K562 (cell line): ENCODE measurements around the gene UNC5B. TPM values are rescaled to one million over a fixed set of nuclear protein-coding genes. Genes with fewer than 3 reads are reported as not detected.

Experiments used
- ATF7 ChIP-seq: fragments of 450-650 bp; IDR thresholded peaks from 2 replicates; pipeline ENCODE4 v1.7.1; 2014; ENCODE audit warnings: mild to moderate bottlenecking, moderate library complexity
- CTCFL ChIP-seq: IDR thresholded peaks from 2 replicates; pipeline ENCODE4 v1.6.1; 2011; ENCODE audit warnings: borderline replicate concordance, low read depth, mild to moderate bottlenecking, moderate library complexity, low read length; ENCODE audit not compliant: insufficient read depth, poor library complexity, severe bottlenecking
- ELF4 ChIP-seq: fragments of 450-650 bp; formaldehyde crosslinking; IDR thresholded peaks from 2 replicates; pipeline ENCODE4 v1.4.0; 2022; ENCODE audit warnings: missing genetic modification characterization
- KLF16 ChIP-seq: IDR thresholded peaks from 2 replicates; pipeline ENCODE4 v1.6.1; 2016; ENCODE audit warnings: antibody characterized with exemption
- REST ChIP-seq, 2 experiments: fragments of 450-650 bp; formaldehyde crosslinking in 1 of 2; IDR thresholded peaks; 2 replicates each; pipeline versions ENCODE4 v1.4.0 to v1.6.1; 2014 to 2020; ENCODE audit warnings: mild to moderate bottlenecking in 2 of 2, borderline replicate concordance in 1 of 2, low read depth in 1 of 2
- ZKSCAN3 ChIP-seq: fragments of 250-450 bp; sonication (Bioruptor Pico); IDR thresholded peaks from 2 replicates; pipeline ENCODE4 v1.4.0; 2020
- polyA plus RNA-seq, 8 experiments: library from polyadenylated mRNA; depleted of rRNA in 4 of 8; stranded (reverse) in 5 of 8; unstranded in 3 of 8; fragments of >200 nt; fragmentation: Nextera tagmentation in 2 of 8; fragmentation: Illumina TruSeq in 1 of 8; extraction: Ambion mirVana in 2 of 8; extraction: Trizol in 1 of 8; gene quantifications; 2 replicates each; pipeline versions ENCODE4 v1.2.1 to v1.2.3, GENCODE V29; 2011 to 2014; ENCODE audit warnings: inconsistent platforms in 1 of 8, missing spikeins in 1 of 8
- total RNA-seq, 7 experiments: library from RNA; depleted of rRNA in 6 of 7; stranded (reverse); fragments of >200 nt in 6 of 7; fragmentation: Illumina TruSeq in 2 of 7; extraction: Trizol in 2 of 7; gene quantifications; 2 replicates each; pipeline versions ENCODE4 v1.2.1 to v1.2.3, GENCODE V29; 2011 to 2021; ENCODE audit warnings: low replicate concordance in 1 of 7
- TF ChIP-seq, protein P1 (sequence below), 3 experiments: IDR thresholded peaks in 2 of 3; conservative IDR thresholded peaks in 1 of 3; 2 replicates each; pipeline ENCODE4 v1.5.1; 2011 to 2012; ENCODE audit warnings: low read length in 3 of 3, mild to moderate bottlenecking in 3 of 3, control low read depth in 2 of 3, improper control_type of control experiment in 1 of 3, inconsistent platforms in 1 of 3, low read depth in 1 of 3, mixed read lengths in 1 of 3, moderate library complexity in 1 of 3; ENCODE audit not compliant: insufficient read depth in 2 of 3
- TF ChIP-seq, protein P2 (sequence below): sonication (generic); formaldehyde crosslinking; IDR thresholded peaks from 2 replicates; pipeline ENCODE4 v1.8.0; 2023; ENCODE audit warnings: mild to moderate bottlenecking, missing genetic modification reagents

Gene UNC5B
- total and polyA plus RNA-seq, 9 of the 15 experiments (the other 6 are each of a cell fraction or from before 2014, with no cell fraction given) = 0.10 to 8.4 (median 2.1) TPM

DNA sequence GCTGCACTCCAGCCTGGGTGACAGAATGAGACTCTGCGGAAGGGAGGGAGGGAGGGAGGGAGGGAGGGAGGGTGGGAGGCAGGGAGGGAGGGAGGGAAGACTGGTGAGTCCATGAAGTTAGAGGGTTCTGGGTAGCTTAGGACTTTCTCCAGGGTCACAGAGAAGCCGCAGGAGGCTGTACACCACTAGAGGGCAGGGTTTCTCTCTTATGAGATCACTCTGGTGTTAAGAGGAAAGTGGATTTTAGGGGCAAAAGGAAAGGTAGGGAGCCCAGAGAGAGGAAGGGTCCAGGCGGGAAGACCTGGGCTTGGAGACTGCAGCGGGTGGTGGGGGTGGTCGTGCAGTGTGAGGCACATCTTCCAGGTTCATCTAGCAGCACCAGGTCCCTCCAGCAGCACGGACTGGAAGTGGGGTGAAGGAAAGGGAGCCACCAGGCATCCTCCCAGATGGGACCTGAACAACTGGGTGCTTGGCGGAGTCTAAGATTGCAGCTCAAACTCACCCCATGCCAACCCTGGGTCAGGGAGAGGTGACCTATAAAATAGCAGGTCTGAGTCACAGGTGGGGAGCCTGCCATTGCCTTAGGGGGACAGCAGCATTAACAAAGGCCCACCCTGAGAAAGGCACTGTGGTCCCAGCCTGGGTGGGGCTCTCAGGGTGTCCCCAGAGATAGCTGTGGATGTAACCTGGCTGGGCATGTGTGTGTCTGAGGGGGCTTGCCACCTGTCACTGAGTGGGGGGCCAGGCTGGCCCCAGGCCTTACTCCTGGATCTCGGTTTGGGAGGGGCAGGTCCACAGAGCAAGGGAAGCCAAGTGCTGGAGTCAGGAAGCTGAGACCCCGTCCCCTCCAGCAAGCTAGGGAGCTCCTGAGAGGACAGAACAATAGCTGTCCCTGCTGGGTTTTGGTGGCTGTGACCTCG, 58.2 kb downstream of the UNC5B start (continued):
- TF ChIP-seq CTCFL (peak; percentile 64), KLF16 (0 out of 2 replicates have a peak, but pooled peaks have one; percentile 23), ELF4 (CRISPR knock-in tag) (0 out of 2 replicates have a peak, but pooled peaks have one; percentile 45), REST (IDR thresholded peaks at IDR 0.05; ENCODE audit: borderline replicate concordance) (peak; percentile 41; the same call in 1 of the 2 replicates), REST (CRISPR knock-in tag; IDR thresholded peaks at IDR 0.05; ENCODE audit: low read depth) (no peak), ATF7 (0 out of 2 replicates have a peak, but pooled peaks have one; percentile 24), ZKSCAN3 (CRISPR knock-in tag) (no peak)
- TF ChIP-seq, protein P1, sequence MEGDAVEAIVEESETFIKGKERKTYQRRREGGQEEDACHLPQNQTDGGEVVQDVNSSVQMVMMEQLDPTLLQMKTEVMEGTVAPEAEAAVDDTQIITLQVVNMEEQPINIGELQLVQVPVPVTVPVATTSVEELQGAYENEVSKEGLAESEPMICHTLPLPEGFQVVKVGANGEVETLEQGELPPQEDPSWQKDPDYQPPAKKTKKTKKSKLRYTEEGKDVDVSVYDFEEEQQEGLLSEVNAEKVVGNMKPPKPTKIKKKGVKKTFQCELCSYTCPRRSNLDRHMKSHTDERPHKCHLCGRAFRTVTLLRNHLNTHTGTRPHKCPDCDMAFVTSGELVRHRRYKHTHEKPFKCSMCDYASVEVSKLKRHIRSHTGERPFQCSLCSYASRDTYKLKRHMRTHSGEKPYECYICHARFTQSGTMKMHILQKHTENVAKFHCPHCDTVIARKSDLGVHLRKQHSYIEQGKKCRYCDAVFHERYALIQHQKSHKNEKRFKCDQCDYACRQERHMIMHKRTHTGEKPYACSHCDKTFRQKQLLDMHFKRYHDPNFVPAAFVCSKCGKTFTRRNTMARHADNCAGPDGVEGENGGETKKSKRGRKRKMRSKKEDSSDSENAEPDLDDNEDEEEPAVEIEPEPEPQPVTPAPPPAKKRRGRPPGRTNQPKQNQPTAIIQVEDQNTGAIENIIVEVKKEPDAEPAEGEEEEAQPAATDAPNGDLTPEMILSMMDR (IDR thresholded peaks at IDR 0.05 in 2 of 3, conservative IDR thresholded peaks at IDR 0.05 in 1 of 3; ENCODE audit: insufficient read depth in 2 of 3, low read depth in 1 of 3, low read length in 3 of 3) = peak; percentile 76 to 84 (median 80)
- TF ChIP-seq, protein P2, sequence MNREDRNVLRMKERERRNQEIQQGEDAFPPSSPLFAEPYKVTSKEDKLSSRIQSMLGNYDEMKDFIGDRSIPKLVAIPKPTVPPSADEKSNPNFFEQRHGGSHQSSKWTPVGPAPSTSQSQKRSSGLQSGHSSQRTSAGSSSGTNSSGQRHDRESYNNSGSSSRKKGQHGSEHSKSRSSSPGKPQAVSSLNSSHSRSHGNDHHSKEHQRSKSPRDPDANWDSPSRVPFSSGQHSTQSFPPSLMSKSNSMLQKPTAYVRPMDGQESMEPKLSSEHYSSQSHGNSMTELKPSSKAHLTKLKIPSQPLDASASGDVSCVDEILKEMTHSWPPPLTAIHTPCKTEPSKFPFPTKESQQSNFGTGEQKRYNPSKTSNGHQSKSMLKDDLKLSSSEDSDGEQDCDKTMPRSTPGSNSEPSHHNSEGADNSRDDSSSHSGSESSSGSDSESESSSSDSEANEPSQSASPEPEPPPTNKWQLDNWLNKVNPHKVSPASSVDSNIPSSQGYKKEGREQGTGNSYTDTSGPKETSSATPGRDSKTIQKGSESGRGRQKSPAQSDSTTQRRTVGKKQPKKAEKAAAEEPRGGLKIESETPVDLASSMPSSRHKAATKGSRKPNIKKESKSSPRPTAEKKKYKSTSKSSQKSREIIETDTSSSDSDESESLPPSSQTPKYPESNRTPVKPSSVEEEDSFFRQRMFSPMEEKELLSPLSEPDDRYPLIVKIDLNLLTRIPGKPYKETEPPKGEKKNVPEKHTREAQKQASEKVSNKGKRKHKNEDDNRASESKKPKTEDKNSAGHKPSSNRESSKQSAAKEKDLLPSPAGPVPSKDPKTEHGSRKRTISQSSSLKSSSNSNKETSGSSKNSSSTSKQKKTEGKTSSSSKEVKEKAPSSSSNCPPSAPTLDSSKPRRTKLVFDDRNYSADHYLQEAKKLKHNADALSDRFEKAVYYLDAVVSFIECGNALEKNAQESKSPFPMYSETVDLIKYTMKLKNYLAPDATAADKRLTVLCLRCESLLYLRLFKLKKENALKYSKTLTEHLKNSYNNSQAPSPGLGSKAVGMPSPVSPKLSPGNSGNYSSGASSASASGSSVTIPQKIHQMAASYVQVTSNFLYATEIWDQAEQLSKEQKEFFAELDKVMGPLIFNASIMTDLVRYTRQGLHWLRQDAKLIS (CRISPR knock-in tag) = no peak
